ENCODE data around the gene SORCS3.

- TF ChIP-seq, protein P1, sequence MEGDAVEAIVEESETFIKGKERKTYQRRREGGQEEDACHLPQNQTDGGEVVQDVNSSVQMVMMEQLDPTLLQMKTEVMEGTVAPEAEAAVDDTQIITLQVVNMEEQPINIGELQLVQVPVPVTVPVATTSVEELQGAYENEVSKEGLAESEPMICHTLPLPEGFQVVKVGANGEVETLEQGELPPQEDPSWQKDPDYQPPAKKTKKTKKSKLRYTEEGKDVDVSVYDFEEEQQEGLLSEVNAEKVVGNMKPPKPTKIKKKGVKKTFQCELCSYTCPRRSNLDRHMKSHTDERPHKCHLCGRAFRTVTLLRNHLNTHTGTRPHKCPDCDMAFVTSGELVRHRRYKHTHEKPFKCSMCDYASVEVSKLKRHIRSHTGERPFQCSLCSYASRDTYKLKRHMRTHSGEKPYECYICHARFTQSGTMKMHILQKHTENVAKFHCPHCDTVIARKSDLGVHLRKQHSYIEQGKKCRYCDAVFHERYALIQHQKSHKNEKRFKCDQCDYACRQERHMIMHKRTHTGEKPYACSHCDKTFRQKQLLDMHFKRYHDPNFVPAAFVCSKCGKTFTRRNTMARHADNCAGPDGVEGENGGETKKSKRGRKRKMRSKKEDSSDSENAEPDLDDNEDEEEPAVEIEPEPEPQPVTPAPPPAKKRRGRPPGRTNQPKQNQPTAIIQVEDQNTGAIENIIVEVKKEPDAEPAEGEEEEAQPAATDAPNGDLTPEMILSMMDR (IDR thresholded peaks at IDR 0.05) = no peak
- TF ChIP-seq POLR2A (IDR thresholded peaks at IDR 0.05) = no peak
These were observed 93.3 kb downstream of the SORCS3 start for GRCh38 chr10:104734433-104734832.

All from body of pancreas (tissue), 4 donors.